T-cell (primary cell): ENCODE measurements around the gene COL18A1. TPM values are rescaled to one million over a fixed set of nuclear protein-coding genes. Genes with fewer than 3 reads are reported as not detected.

Experiments used
- ATAC-seq, 4 experiments: fragments of 200-7000 bp in 3 of 4; fragments of 150-1000 bp in 1 of 4; cut with Tn5 transposase; replicated peaks in 1 of 4; 1 replicate in 3 of 4; 2 replicates in 1 of 4; pipeline ENCODE4 v1.10.0; 2021; ENCODE audit warnings: moderate library complexity in 3 of 4, mild to moderate bottlenecking in 2 of 4, moderate number of reproducible peaks in 1 of 4
- CTCF ChIA-PET, 2 donors: fragments of 300-600 bp; sonication (Branson Sonifier 250); formaldehyde crosslinking; loops; one replicate each; lab custom pipeline; 2022; ENCODE audit warnings: antibody characterized with exemption in 2 of 2; lab: Charles Lee
- POLR2A ChIA-PET, 2 donors: fragments of 300-600 bp; sonication (Branson Sonifier 250); formaldehyde crosslinking; loops; one replicate each; lab custom pipeline; 2022; ENCODE audit warnings: antibody characterized with exemption in 2 of 2; lab: Charles Lee
- DNase-seq, 35 experiments: peaks; one replicate each; pipeline versions ENCODE4 v3.0.0 to v3.0.0-alpha.2; 2013 to 2023
- H3K27ac ChIP-seq: one replicate; pipeline ENCODE4 v1.5.1; 2013; ENCODE audit warnings: low read length
- H3K27me3 ChIP-seq, 2 experiments: replicated peaks in 1 of 2; 1 replicate in 1 of 2; 2 replicates in 1 of 2; pipeline versions ENCODE4 v1.6.1 to v1.7.0; 2013; ENCODE audit warnings: low read length in 1 of 2, mixed read lengths in 1 of 2; ENCODE audit not compliant: control insufficient read depth in 2 of 2, insufficient read depth in 2 of 2; ENCODE audit errors: extremely low read depth in 1 of 2
- H3K36me3 ChIP-seq, 2 donors: 1 replicate in 1 of 2; 2 replicates in 1 of 2; pipeline versions ENCODE4 v1.6.1 to v1.7.0; 2013; ENCODE audit warnings: low read length in 1 of 2; ENCODE audit not compliant: control insufficient read depth in 2 of 2, insufficient read depth in 1 of 2; ENCODE audit errors: extremely low read depth in 1 of 2
- H3K4me1 ChIP-seq, 2 experiments: 1 replicate in 1 of 2; 2 replicates in 1 of 2; pipeline versions ENCODE4 v1.6.1 to v1.7.0; 2013; ENCODE audit warnings: low read length in 2 of 2, mixed read lengths in 1 of 2; ENCODE audit not compliant: insufficient read depth in 2 of 2, control insufficient read depth in 1 of 2; ENCODE audit errors: extremely low read depth in 1 of 2
- H3K4me3 ChIP-seq, 2 donors: 1 replicate in 1 of 2; 2 replicates in 1 of 2; pipeline versions ENCODE4 v1.5.1 to v1.7.0; 2013; ENCODE audit warnings: mild to moderate bottlenecking in 2 of 2, low read length in 1 of 2, moderate library complexity in 1 of 2; ENCODE audit not compliant: control insufficient read depth in 1 of 2; ENCODE audit errors: extremely low read depth in 1 of 2
- H3K9me3 ChIP-seq: 2 replicates; pipeline ENCODE4 v1.7.0; 2013
- H3K27ac Mint-ChIP-seq, 2 donors: one replicate each; pipeline ENCODE4 v1.8.0; 2020 to 2021; ENCODE audit warnings: mild to moderate bottlenecking in 2 of 2, mixed read lengths in 2 of 2
- H3K27me3 Mint-ChIP-seq, 2 donors: one replicate each; pipeline ENCODE4 v1.8.0; 2021 to 2022; ENCODE audit warnings: mixed read lengths in 2 of 2
- H3K36me3 Mint-ChIP-seq: one replicate; pipeline ENCODE4 v1.8.0; 2021; ENCODE audit warnings: mixed read lengths
- H3K4me1 Mint-ChIP-seq, 3 donors: one replicate each; pipeline ENCODE4 v1.8.0; 2020 to 2022; ENCODE audit warnings: mixed read lengths in 3 of 3, mild to moderate bottlenecking in 1 of 3
- H3K4me3 Mint-ChIP-seq, 3 donors: one replicate each; pipeline ENCODE4 v1.8.0; 2020 to 2022; ENCODE audit warnings: mild to moderate bottlenecking in 3 of 3, mixed read lengths in 3 of 3, moderate library complexity in 3 of 3
- H3K9me3 Mint-ChIP-seq, 3 donors: one replicate each; pipeline ENCODE4 v1.8.0; 2020 to 2022; ENCODE audit warnings: mixed read lengths in 3 of 3
- WGBS: methylation state at CpG from one replicate; pipeline ENCODE4 v1.1.5; 2013; ENCODE audit warnings: missing lambda C conversion rate; ENCODE audit not compliant: insufficient coverage; 5-methylcytosine and 5-hydroxymethylcytosine counted together
- total RNA-seq, 35 experiments: library from RNA in 6 of 35; stranded (reverse) in 6 of 35; fragments of 120-200 nt in 1 of 35; gene quantifications; one replicate each; pipeline versions ENCODE4 v1.2.1 to v1.2.4 and lab custom pipeline; 2013 to 2026

The COL18A1 gene
- total RNA-seq, 5 donors from 2014 or later (not counting 1 experiment from before 2014, with no cell fraction given), result 7.2 to 53.8 (median 10.5) TPM

DNA sequence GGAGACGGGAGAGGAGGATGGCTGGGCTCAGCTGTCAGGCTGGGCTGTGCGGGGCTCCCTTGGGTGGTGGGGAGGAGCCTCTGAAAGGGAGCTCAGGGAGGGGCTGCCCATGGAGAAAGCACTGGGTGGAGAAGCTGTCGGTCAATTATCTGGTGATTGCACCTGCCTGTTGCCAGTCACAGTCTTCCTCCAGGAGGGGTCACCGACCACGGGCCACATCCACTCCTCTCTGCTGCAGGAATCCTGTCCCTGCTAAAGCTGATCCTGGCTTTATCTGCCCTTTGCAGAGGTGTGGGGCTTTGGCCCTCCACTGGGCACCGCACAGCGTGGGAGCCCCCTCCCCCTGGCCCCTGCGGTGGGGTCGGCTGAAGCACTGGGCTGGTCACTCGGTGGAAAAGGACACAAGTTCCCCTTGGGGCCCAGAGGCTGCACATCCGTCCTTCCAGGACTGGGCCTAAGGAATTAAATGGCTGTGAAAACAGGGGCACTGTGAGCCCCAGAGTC is 21.8 kb upstream of the COL18A1 start:
- Mint-ChIP-seq H3K36me3 (no peaks in the 10 kb centered on the region), H3K4me1 (no peaks in the 10 kb centered on the region), H3K9me3 (no peaks in the 10 kb centered on the region), H3K27me3 (peaks cover 21 to 39% of the 10 kb centered on the region in 2 donors), H3K27ac (no peak overlapping the region), H3K4me3 (no peak overlapping the region)
- CTCF ChIA-PET, result interaction anchor here in 1 of 2 donors (0.6 kb wide), 1 partner anchor 23 kb away, joined by 3 read pairs; no protein-coding TSS in a partner anchor
- Histone ChIP-seq H3K4me3 (no peak overlapping the region), H3K27me3 (peaks cover 0 to 76% of the 10 kb centered on the region in 2 experiments), H3K4me1 (no peaks in the 10 kb centered on the region), H3K36me3 (no peaks in the 10 kb centered on the region), H3K9me3 (no peaks in the 10 kb centered on the region), H3K27ac (no peak overlapping the region)
- POLR2A ChIA-PET, result no interaction called here
- DNase-seq (no peak), ATAC-seq (no peak)
- WGBS, result 74% methylated on average over 11 of the region's 11 CpGs

GRCh38 chr21:45383615-45384201 is 21.3 kb upstream of the COL18A1 start:
- Histone ChIP-seq H3K36me3 (no peaks in the 10 kb centered on the region), H3K27me3 (peaks cover 0 to 76% of the 10 kb centered on the region in 2 experiments), H3K4me1 (no peaks in the 10 kb centered on the region), H3K4me3 (no peak overlapping the region), H3K27ac (no peak overlapping the region), H3K9me3 (no peaks in the 10 kb centered on the region)
- no peaks in the 10 kb centered on the region for H3K36me3 Mint-ChIP-seq
- ChIA-PET POLR2A (no interaction called here), CTCF (interaction anchor here in 1 of 2 donors (0.6 kb wide), 1 partner anchor 23 kb away, joined by 3 read pairs; no protein-coding TSS in a partner anchor)
- DNase-seq, result no peak
- 56% methylated on average over 26 of the region's 26 CpGs for WGBS
- no peaks in the 10 kb centered on the region for H3K9me3 Mint-ChIP-seq
- peaks cover 21 to 43% of the 10 kb centered on the region in 2 donors for H3K27me3 Mint-ChIP-seq
- H3K4me3 Mint-ChIP-seq, result no peak overlapping the region
- H3K27ac Mint-ChIP-seq, result no peak overlapping the region
- no peaks in the 10 kb centered on the region for H3K4me1 Mint-ChIP-seq
- no peak for ATAC-seq

DNA sequence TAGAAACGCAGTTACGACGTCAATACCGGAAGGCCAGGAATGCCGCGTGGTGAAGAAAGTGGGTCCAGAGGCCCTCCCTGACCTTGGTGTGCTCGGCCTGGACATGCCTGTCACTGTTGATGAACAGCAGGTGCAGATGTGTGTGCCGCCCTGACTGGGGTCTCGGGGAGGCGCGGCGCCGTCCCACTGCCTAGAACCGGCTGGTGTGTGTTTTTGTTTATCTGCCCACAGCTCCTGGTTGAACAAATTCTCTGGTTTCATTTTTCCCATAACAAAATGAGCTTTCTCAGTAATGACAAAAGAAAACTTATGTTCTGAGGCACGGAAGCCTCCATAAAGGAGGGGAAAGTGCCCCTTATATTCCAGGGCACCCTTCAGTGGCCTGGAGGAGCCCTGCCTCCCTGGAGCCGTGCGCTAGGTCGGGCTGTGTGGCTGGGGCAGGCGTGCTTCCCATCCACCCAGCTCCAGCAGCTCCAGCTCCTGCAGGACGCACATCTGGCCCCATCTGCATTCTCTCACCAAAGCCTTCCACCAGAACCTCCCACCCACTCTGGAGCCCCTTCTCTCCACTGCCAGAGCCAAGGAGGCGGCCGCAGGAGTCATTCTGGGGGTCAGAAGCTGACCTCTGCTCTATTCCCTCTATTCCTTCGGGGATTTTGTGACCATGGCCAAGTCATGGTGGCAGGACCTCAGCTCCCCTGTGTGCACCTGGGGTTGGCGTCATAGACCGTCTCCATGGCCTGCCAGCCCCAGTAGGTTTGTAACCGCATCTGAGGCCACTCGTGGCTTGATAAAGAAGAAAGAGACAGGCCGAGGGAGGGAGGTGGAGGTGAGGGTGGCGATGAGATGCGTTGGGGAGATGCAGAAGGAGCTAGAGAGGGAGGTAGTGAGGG is 20.1 kb upstream of the COL18A1 start:
- Histone ChIP-seq H3K4me3 (no peak overlapping the region), H3K27ac (no peak overlapping the region), H3K9me3 (no peaks in the 10 kb centered on the region), H3K27me3 (peaks cover 0 to 69% of the 10 kb centered on the region in 2 experiments), H3K4me1 (no peaks in the 10 kb centered on the region), H3K36me3 (no peaks in the 10 kb centered on the region)
- POLR2A ChIA-PET, result no interaction called here
- H3K36me3 Mint-ChIP-seq, result no peaks in the 10 kb centered on the region
- no peaks in the 10 kb centered on the region for H3K9me3 Mint-ChIP-seq
- ATAC-seq (no peak), DNase-seq (no peak)
- no peaks in the 10 kb centered on the region for H3K4me1 Mint-ChIP-seq
- 78% methylated on average over 24 of the region's 30 CpGs for WGBS
- peaks cover 21 to 45% of the 10 kb centered on the region in 2 donors for H3K27me3 Mint-ChIP-seq
- H3K4me3 Mint-ChIP-seq, result no peak overlapping the region
- CTCF ChIA-PET, result no interaction called here
- H3K27ac Mint-ChIP-seq, result no peak overlapping the region

- H3K9me3 ChIP-seq, result no peaks in the 10 kb centered on the region
- no peaks in the 10 kb centered on the region for H3K9me3 Mint-ChIP-seq
- no peak overlapping the region for H3K4me3 Mint-ChIP-seq
- no peak overlapping the region for H3K4me3 ChIP-seq
- H3K27me3 Mint-ChIP-seq, result peaks cover 19 to 42% of the 10 kb centered on the region in 2 donors
- H3K36me3 Mint-ChIP-seq, result no peaks in the 10 kb centered on the region
- ATAC-seq (no peak), DNase-seq (no peak)
- 86% methylated on average over 21 of the region's 21 CpGs for WGBS
- no peak overlapping the region for H3K27ac ChIP-seq
- no peaks in the 10 kb centered on the region for H3K4me1 ChIP-seq
- no peak overlapping the region for H3K27ac Mint-ChIP-seq
- no peaks in the 10 kb centered on the region for H3K36me3 ChIP-seq
- POLR2A ChIA-PET, result no interaction called here
- H3K4me1 Mint-ChIP-seq, result no peaks in the 10 kb centered on the region
- CTCF ChIA-PET, result no interaction called here
- peaks cover 0 to 74% of the 10 kb centered on the region in 2 experiments for H3K27me3 ChIP-seq
These were observed 19.4 kb upstream of the COL18A1 start for GRCh38 chr21:45385549-45386050.

GRCh38 chr21:45386336-45386727 is 18.6 kb upstream of the COL18A1 start:
- Histone ChIP-seq H3K27me3 (peaks cover 0 to 76% of the 10 kb centered on the region in 2 experiments), H3K36me3 (no peaks in the 10 kb centered on the region), H3K27ac (no peak overlapping the region), H3K9me3 (no peaks in the 10 kb centered on the region), H3K4me1 (no peaks in the 10 kb centered on the region), H3K4me3 (no peak overlapping the region)
- DNase-seq (no peak), ATAC-seq (no peak)
- H3K27ac Mint-ChIP-seq, result no peak overlapping the region
- H3K36me3 Mint-ChIP-seq, result no peaks in the 10 kb centered on the region
- no peak overlapping the region for H3K4me3 Mint-ChIP-seq
- peaks cover 16 to 39% of the 10 kb centered on the region in 2 donors for H3K27me3 Mint-ChIP-seq
- no peaks in the 10 kb centered on the region for H3K9me3 Mint-ChIP-seq
- ChIA-PET CTCF (no interaction called here), POLR2A (no interaction called here)
- no peaks in the 10 kb centered on the region for H3K4me1 Mint-ChIP-seq
- WGBS, result 85% methylated on average over 11 of the region's 11 CpGs

DNA sequence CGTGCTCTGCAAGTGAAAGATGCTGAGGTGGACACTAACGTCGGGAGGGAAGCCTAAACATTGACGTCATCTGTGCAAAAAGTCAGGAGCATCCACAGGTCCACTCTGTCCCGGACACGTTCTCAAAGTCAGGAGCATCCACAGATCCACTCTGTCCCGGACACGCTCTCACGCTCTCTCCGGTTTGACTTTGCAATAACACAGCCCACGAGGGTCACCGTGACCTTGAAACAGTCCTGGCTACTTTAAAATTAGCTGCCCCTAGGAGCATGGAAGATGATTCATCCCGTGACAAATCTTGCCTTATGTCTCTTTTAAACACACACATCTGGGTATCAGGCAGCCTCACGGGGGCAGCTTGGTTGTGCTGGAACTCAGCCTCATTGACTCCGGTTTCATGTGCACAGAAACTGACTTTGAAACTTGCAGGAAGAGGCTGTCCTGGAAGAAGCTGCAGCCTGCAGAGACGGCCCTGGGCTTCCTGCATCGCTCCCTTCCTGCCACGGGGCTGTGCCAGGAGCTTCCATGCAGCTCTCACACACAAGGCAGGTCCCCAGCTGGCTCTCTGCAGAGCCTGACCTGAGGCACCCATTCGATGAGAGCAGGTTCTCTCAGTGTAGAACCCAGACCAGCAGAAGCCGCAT is 18.1 kb upstream of the COL18A1 start:
- ATAC-seq, result no peak
- Histone ChIP-seq H3K4me3 (no peak overlapping the region), H3K27me3 (peaks cover 0 to 81% of the 10 kb centered on the region in 2 experiments), H3K27ac (no peak overlapping the region), H3K9me3 (no peaks in the 10 kb centered on the region), H3K4me1 (no peaks in the 10 kb centered on the region), H3K36me3 (no peaks in the 10 kb centered on the region)
- DNase-seq, result no peak
- Mint-ChIP-seq H3K27ac (no peak overlapping the region), H3K4me3 (no peak overlapping the region), H3K36me3 (no peaks in the 10 kb centered on the region), H3K4me1 (no peaks in the 10 kb centered on the region), H3K27me3 (peaks cover 16 to 39% of the 10 kb centered on the region in 2 donors), H3K9me3 (no peaks in the 10 kb centered on the region)
- CTCF ChIA-PET, result no interaction called here
- POLR2A ChIA-PET, result interaction anchor here in 1 of 2 donors (0.6 kb wide), 1 partner anchor 36 kb away, joined by 4 read pairs; no protein-coding TSS in a partner anchor
- WGBS, result 72% methylated on average over 19 of the region's 20 CpGs
